Liver (tissue), 9 donors: ENCODE data around the gene THADA. TPM values are rescaled to one million over a fixed set of nuclear protein-coding genes. Genes with fewer than 3 reads are reported as not detected.

Experiments
- DNase-seq: peaks from one replicate; pipeline ENCODE4 v3.0.0-alpha.2; 2017; ENCODE audit warnings: low spot score
- H3K27ac ChIP-seq, 2 donors: one replicate each; pipeline ENCODE4 v1.7.0; 2013; ENCODE audit warnings: inconsistent platforms in 2 of 2, low read length in 2 of 2, control low read depth in 1 of 2, low read depth in 1 of 2, mild to moderate bottlenecking in 1 of 2
- H3K27me3 ChIP-seq, 4 donors: one replicate each; pipeline versions ENCODE4 v1.6.1 to v1.7.0; 2013; ENCODE audit warnings: low read length in 3 of 4, inconsistent platforms in 1 of 4, mild to moderate bottlenecking in 1 of 4, moderate library complexity in 1 of 4; ENCODE audit not compliant: control insufficient read depth in 4 of 4, insufficient read depth in 4 of 4
- H3K36me3 ChIP-seq, 4 donors: one replicate each; pipeline versions ENCODE4 v1.6.1 to v1.7.0; 2013; ENCODE audit warnings: low read length in 3 of 4, mild to moderate bottlenecking in 3 of 4, low read depth in 1 of 4, moderate library complexity in 1 of 4; ENCODE audit not compliant: control insufficient read depth in 4 of 4, insufficient read depth in 3 of 4
- H3K4me1 ChIP-seq, 4 donors: one replicate each; pipeline versions ENCODE4 v1.6.1 to v1.7.0; 2013; ENCODE audit warnings: low read length in 3 of 4, mild to moderate bottlenecking in 3 of 4, moderate library complexity in 1 of 4; ENCODE audit not compliant: control insufficient read depth in 4 of 4, insufficient read depth in 4 of 4
- H3K4me3 ChIP-seq, 3 donors: one replicate each; pipeline versions ENCODE4 v1.6.1 to v1.7.0; 2013; ENCODE audit warnings: low read length in 3 of 3, control low read depth in 1 of 3, low read depth in 1 of 3, mild to moderate bottlenecking in 1 of 3
- H3K9ac ChIP-seq, 2 donors: one replicate each; pipeline ENCODE4 v1.7.0; 2013; ENCODE audit warnings: low read length in 2 of 2, mild to moderate bottlenecking in 2 of 2, moderate library complexity in 2 of 2, control low read depth in 1 of 2, low read depth in 1 of 2
- H3K9me3 ChIP-seq, 4 donors: one replicate each; pipeline versions ENCODE4 v1.6.1 to v1.7.0; 2013; ENCODE audit warnings: low read length in 3 of 4; ENCODE audit not compliant: control insufficient read depth in 4 of 4
- ATF3 ChIP-seq: IDR thresholded peaks from 2 replicates; pipeline ENCODE4 v1.6.1; 2016; ENCODE audit warnings: antibody characterized with exemption
- CTCF ChIP-seq: fragments of 150-350 bp; IDR thresholded peaks from 2 replicates; pipeline ENCODE4 v1.5.1; 2017; ENCODE audit warnings: improper control_type of control experiment, low read depth, low read length; ENCODE audit not compliant: missing input control
- EGR1 ChIP-seq, 2 donors: IDR thresholded peaks; 2 replicates each; pipeline ENCODE4 v1.6.1; 2016 to 2018; ENCODE audit warnings: antibody characterized with exemption in 2 of 2, low read depth in 2 of 2
- FOXA1 ChIP-seq: IDR thresholded peaks from 2 replicates; pipeline ENCODE4 v1.6.1; 2016; ENCODE audit warnings: antibody characterized with exemption
- MAX ChIP-seq: IDR thresholded peaks from 2 replicates; pipeline ENCODE4 v1.6.1; 2016; ENCODE audit warnings: antibody characterized with exemption
- NR2F2 ChIP-seq: IDR thresholded peaks from 2 replicates; pipeline ENCODE4 v1.6.1; 2016; ENCODE audit warnings: antibody characterized with exemption
- RAD21 ChIP-seq, 2 donors: IDR thresholded peaks; 2 replicates each; pipeline ENCODE4 v1.6.1; 2016; ENCODE audit warnings: antibody characterized with exemption in 2 of 2, mild to moderate bottlenecking in 2 of 2
- REST ChIP-seq: IDR thresholded peaks from 2 replicates; pipeline ENCODE4 v1.6.1; 2016; ENCODE audit warnings: antibody characterized with exemption, mild to moderate bottlenecking
- TAF1 ChIP-seq: conservative IDR thresholded peaks from 2 replicates; pipeline ENCODE4 v1.6.1; 2016; ENCODE audit warnings: antibody characterized with exemption, mild to moderate bottlenecking
- ZBTB33 ChIP-seq: IDR thresholded peaks from 2 replicates; pipeline ENCODE4 v1.6.1; 2016; ENCODE audit warnings: antibody characterized with exemption
- WGBS: extraction: QIAGEN DNeasy Blood & Tissue Kit; methylation state at CpG from one replicate; pipeline ENCODE4 v1.1.7; 2013; 5-methylcytosine and 5-hydroxymethylcytosine counted together
- polyA plus RNA-seq, 2 donors: library from polyadenylated mRNA; stranded (reverse) in 1 of 2; unstranded in 1 of 2; fragments of 200-250 nt in 1 of 2; fragments of >200 nt in 1 of 2; fragmentation: Nextera tagmentation in 1 of 2; extraction: Ambion mirVana in 1 of 2; gene quantifications; one replicate each; pipeline versions ENCODE4 v1.2.1 to v1.2.3, GENCODE V29; 2013 to 2015
- total RNA-seq, 2 donors: library from RNA; depleted of rRNA; stranded (reverse); fragments of >200 nt; gene quantifications; one replicate each; pipeline ENCODE4 v1.2.3, GENCODE V29; 2014
- donor health status: healthy.
- donor health status: healthy.
- donor health status: healthy.
- donor health status: healthy.
- donor health status: healthy.

The THADA gene
- total and polyA plus RNA-seq, 4 donors: 12.0 to 37.2 (median 22.3) TPM

- TF ChIP-seq ATF3: no peak
Measured at GRCh38 chr2:43265421-43265820, 330.4 kb downstream of the THADA start (continued).

GRCh38 chr2:43265001-43265400 is 330.8 kb downstream of the THADA start:
- Histone ChIP-seq H3K36me3 (peaks cover 0 to 1% (median 0%) of the 10 kb centered on the region in 4 donors), H3K9me3 (no peaks in the 10 kb centered on the region), H3K27ac (no peak overlapping the region), H3K4me3 (no peak overlapping the region), H3K27me3 (no peaks in the 10 kb centered on the region), H3K9ac (no peak overlapping the region), H3K4me1 (peaks cover 0 to 4% (median 0%) of the 10 kb centered on the region in 4 donors)
- WGBS: 88% methylated on average over 5 of the region's 5 CpGs
- DNase-seq: no peak
- TF ChIP-seq ATF3 (no peak), NR2F2 (peak; percentile 15)

- no peak overlapping the region for H3K9ac ChIP-seq
- no peak overlapping the region for H3K27ac ChIP-seq
- no peak for DNase-seq
- WGBS: 91% methylated on average over 6 of the region's 6 CpGs
- H3K27me3 ChIP-seq: no peaks in the 10 kb centered on the region
- H3K4me3 ChIP-seq: no peak overlapping the region
- peaks cover 4 to 12% (median 9%) of the 10 kb centered on the region in 4 donors for H3K4me1 ChIP-seq
- H3K36me3 ChIP-seq: no peaks in the 10 kb centered on the region
- no peaks in the 10 kb centered on the region for H3K9me3 ChIP-seq
- no peak for TF ChIP-seq FOXA1
- TF ChIP-seq RAD21 (IDR thresholded peaks at IDR 0.05): no peak
- no peak for TF ChIP-seq ZBTB33
- no peak for TF ChIP-seq CTCF
- no peak for TF ChIP-seq TAF1
- no peak for TF ChIP-seq MAX
- TF ChIP-seq REST: no peak
- TF ChIP-seq EGR1 (IDR thresholded peaks at IDR 0.05; ENCODE audit: low read depth in 2 of 2): no peak
Measured at GRCh38 chr2:43262951-43263350, 332.9 kb downstream of the THADA start.
